ENCODE results near the gene CUX1. TPM values are rescaled to one million over a fixed set of nuclear protein-coding genes. Genes with fewer than 3 reads are reported as not detected.

The CUX1 gene
- total and polyA plus RNA-seq, 10 of the 15 experiments (the other 5 are each of a cell fraction or from before 2014, with no cell fraction given): 6.1 to 48.6 (median 25.9) TPM

- TF ChIP-seq SUPT20H (IDR thresholded peaks at IDR 0.05; ENCODE audit: borderline replicate concordance, control insufficient read depth, low read depth, low read length): no peak
Measured at GRCh38 chr7:101861218-101861775, 43.9 kb downstream of the CUX1 start (continued).

GRCh38 chr7:101862280-101863220, 45.1 kb downstream of the CUX1 start:
- intact Hi-C loops (cut with micrococcal nuclease; ENCODE audit: unreplicated experiment) (no loop called here), in situ Hi-C loops (cut with MboI) (no loop called here)
- Histone ChIP-seq H2AFZ (ENCODE audit: control insufficient read depth, low read depth, low read length) (no peak overlapping the region), H3K36me3 (ENCODE audit: control insufficient read depth in 2 of 2, insufficient read depth in 2 of 2, low read length in 1 of 2) (peaks cover 0 to 6% of the 10 kb centered on the region in 2 experiments; a peak in 1 of 4 replicates), H3K27ac (ENCODE audit: control insufficient read depth, insufficient read depth) (no peak overlapping the region), H3K79me2 (ENCODE audit: control insufficient read depth, insufficient read depth, low read length) (peaks cover 48% of the 10 kb centered on the region), H4K20me1 (ENCODE audit: control insufficient read depth, insufficient read depth) (no peaks in the 10 kb centered on the region; the same call in 1 of the 2 replicates), H3K9ac (ENCODE audit: control insufficient read depth, insufficient read depth, low read length) (no peak overlapping the region), H3K4me1 (ENCODE audit: control insufficient read depth, insufficient read depth, low read length) (peaks cover 23% of the 10 kb centered on the region), H3K27me3 (replicated peaks in 1 of 2; ENCODE audit: control insufficient read depth in 2 of 2, insufficient read depth in 2 of 2, low read length in 1 of 2) (no peaks in the 10 kb centered on the region), H3K9me3 (replicated peaks; ENCODE audit: control insufficient read depth, insufficient read depth, low read length) (no peaks in the 10 kb centered on the region; the same call in 2 of the 3 replicates), H3K4me3 (no peak overlapping the region), H3K4me2 (ENCODE audit: control insufficient read depth, insufficient read depth) (no peak overlapping the region)
- DNase-seq (ENCODE audit: low read depth, low spot score): no peak
- 67% methylated on average over 18 of the region's 18 CpGs for WGBS (ENCODE audit: insufficient coverage, insufficient replicate concordance, low lambda C conversion rate, missing lambda C conversion rate)
- RAD21 ChIA-PET (ENCODE audit: unreplicated experiment): no interaction called here
- SMC1A ChIA-PET (ENCODE audit: uncharacterized antibody, unreplicated experiment): interaction anchor here (1.5 kb wide), 1 partner anchor 191 kb away, joined by 3 read pairs; no protein-coding TSS in a partner anchor
- POLR2A ChIA-PET: interaction anchor here (0.6 to 0.7 kb wide), 2 partner anchors 114 to 377 kb away, joined by 3 to 6 read pairs; no protein-coding TSS in a partner anchor
- CTCF ChIA-PET: interaction anchor here (1.1 to 1.3 kb wide), 2 partner anchors 13 to 119 kb away, joined by 3 read pairs; no protein-coding TSS in a partner anchor
- FAIRE-seq: no peak
- no TSS peak for BruUV-seq (replicated peaks)
- no peak for ATAC-seq
- no peak for TF ChIP-seq POLR2AphosphoS5 (IDR thresholded peaks at IDR 0.05; ENCODE audit: low read length)
- no peak for TF ChIP-seq CTCF (IDR thresholded peaks at IDR 0.05 in 2 of 3, conservative IDR thresholded peaks at IDR 0.05 in 1 of 3; ENCODE audit: control insufficient read depth in 2 of 3, extremely low read depth in 1 of 3, insufficient read depth in 1 of 3, low read depth in 3 of 3, low read length in 3 of 3)
- TF ChIP-seq NFIC (IDR thresholded peaks at IDR 0.05; ENCODE audit: low read depth, low read length): no peak
- no peak for TF ChIP-seq CEBPZ (IDR thresholded peaks at IDR 0.05; ENCODE audit: low read depth, low read length)
- TF ChIP-seq E4F1 (IDR thresholded peaks at IDR 0.05; ENCODE audit: borderline replicate concordance, partially characterized antibody): no peak
- no peak for TF ChIP-seq IRF3 (IDR thresholded peaks at IDR 0.05)
- no peak for TF ChIP-seq MYC (IDR thresholded peaks at IDR 0.05; ENCODE audit: insufficient read depth, insufficient read length, insufficient replicate concordance, low read length, severe bottlenecking)
- no peak for TF ChIP-seq ZNF217 (IDR thresholded peaks at IDR 0.05)
